Measurements from ENCODE around the gene CLMP. TPM values are rescaled to one million over a fixed set of nuclear protein-coding genes. Genes with fewer than 3 reads are reported as not detected.

CLMP gene
- total and polyA plus RNA-seq, 4 donors: 0.12 to 1.3 (median 0.35) TPM

GRCh38 chr11:123168241-123168640 is 26.8 kb downstream of the CLMP start:
- Histone ChIP-seq H3K4me1 (ENCODE audit: control insufficient read depth in 4 of 4, insufficient read depth in 4 of 4, low read length in 3 of 4) (no peaks in the 10 kb centered on the region), H3K36me3 (ENCODE audit: control insufficient read depth in 4 of 4, insufficient read depth in 3 of 4, low read depth in 1 of 4, low read length in 3 of 4) (no peaks in the 10 kb centered on the region), H3K27ac (ENCODE audit: low read depth in 1 of 2, low read length in 2 of 2) (no peak overlapping the region), H3K9me3 (ENCODE audit: control insufficient read depth in 4 of 4, low read length in 3 of 4) (no peaks in the 10 kb centered on the region), H3K27me3 (ENCODE audit: control insufficient read depth in 4 of 4, insufficient read depth in 4 of 4, low read length in 3 of 4) (peaks cover 0 to 1% (median 0%) of the 10 kb centered on the region in 4 donors), H3K9ac (ENCODE audit: low read depth in 1 of 2, low read length in 2 of 2) (no peak overlapping the region), H3K4me3 (ENCODE audit: low read depth in 1 of 3, low read length in 3 of 3) (no peak overlapping the region)
- WGBS: 86% methylated on average over 5 of the region's 5 CpGs
- TF ChIP-seq ZBTB33 (IDR thresholded peaks at IDR 0.05) (no peak), FOXA2 (IDR thresholded peaks at IDR 0.05) (no peak), HNF4A (conservative IDR thresholded peaks at IDR 0.05) (no peak), EGR1 (IDR thresholded peaks at IDR 0.05; ENCODE audit: low read depth in 2 of 2) (no peak), YY1 (IDR thresholded peaks at IDR 0.05) (no peak), FOXA1 (IDR thresholded peaks at IDR 0.05) (no peak), HNF4G (IDR thresholded peaks at IDR 0.05) (no peak), RAD21 (IDR thresholded peaks at IDR 0.05) (no peak), JUND (IDR thresholded peaks at IDR 0.05) (no peak), NR2F2 (IDR thresholded peaks at IDR 0.05) (no peak), SP1 (IDR thresholded peaks at IDR 0.05) (no peak), GABPA (IDR thresholded peaks at IDR 0.05 in 1 of 2, conservative IDR thresholded peaks at IDR 0.05 in 1 of 2) (no peak)
- TF ChIP-seq, protein P1, sequence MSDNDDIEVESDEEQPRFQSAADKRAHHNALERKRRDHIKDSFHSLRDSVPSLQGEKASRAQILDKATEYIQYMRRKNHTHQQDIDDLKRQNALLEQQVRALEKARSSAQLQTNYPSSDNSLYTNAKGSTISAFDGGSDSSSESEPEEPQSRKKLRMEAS (IDR thresholded peaks at IDR 0.05): no peak
- TF ChIP-seq, protein P2, sequence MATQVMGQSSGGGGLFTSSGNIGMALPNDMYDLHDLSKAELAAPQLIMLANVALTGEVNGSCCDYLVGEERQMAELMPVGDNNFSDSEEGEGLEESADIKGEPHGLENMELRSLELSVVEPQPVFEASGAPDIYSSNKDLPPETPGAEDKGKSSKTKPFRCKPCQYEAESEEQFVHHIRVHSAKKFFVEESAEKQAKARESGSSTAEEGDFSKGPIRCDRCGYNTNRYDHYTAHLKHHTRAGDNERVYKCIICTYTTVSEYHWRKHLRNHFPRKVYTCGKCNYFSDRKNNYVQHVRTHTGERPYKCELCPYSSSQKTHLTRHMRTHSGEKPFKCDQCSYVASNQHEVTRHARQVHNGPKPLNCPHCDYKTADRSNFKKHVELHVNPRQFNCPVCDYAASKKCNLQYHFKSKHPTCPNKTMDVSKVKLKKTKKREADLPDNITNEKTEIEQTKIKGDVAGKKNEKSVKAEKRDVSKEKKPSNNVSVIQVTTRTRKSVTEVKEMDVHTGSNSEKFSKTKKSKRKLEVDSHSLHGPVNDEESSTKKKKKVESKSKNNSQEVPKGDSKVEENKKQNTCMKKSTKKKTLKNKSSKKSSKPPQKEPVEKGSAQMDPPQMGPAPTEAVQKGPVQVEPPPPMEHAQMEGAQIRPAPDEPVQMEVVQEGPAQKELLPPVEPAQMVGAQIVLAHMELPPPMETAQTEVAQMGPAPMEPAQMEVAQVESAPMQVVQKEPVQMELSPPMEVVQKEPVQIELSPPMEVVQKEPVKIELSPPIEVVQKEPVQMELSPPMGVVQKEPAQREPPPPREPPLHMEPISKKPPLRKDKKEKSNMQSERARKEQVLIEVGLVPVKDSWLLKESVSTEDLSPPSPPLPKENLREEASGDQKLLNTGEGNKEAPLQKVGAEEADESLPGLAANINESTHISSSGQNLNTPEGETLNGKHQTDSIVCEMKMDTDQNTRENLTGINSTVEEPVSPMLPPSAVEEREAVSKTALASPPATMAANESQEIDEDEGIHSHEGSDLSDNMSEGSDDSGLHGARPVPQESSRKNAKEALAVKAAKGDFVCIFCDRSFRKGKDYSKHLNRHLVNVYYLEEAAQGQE (IDR thresholded peaks at IDR 0.05): no peak
- TF ChIP-seq, protein P3, sequence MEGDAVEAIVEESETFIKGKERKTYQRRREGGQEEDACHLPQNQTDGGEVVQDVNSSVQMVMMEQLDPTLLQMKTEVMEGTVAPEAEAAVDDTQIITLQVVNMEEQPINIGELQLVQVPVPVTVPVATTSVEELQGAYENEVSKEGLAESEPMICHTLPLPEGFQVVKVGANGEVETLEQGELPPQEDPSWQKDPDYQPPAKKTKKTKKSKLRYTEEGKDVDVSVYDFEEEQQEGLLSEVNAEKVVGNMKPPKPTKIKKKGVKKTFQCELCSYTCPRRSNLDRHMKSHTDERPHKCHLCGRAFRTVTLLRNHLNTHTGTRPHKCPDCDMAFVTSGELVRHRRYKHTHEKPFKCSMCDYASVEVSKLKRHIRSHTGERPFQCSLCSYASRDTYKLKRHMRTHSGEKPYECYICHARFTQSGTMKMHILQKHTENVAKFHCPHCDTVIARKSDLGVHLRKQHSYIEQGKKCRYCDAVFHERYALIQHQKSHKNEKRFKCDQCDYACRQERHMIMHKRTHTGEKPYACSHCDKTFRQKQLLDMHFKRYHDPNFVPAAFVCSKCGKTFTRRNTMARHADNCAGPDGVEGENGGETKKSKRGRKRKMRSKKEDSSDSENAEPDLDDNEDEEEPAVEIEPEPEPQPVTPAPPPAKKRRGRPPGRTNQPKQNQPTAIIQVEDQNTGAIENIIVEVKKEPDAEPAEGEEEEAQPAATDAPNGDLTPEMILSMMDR (IDR thresholded peaks at IDR 0.05; ENCODE audit: low read depth, low read length, missing input control): no peak
- TF ChIP-seq, protein P4, sequence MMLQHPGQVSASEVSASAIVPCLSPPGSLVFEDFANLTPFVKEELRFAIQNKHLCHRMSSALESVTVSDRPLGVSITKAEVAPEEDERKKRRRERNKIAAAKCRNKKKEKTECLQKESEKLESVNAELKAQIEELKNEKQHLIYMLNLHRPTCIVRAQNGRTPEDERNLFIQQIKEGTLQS (IDR thresholded peaks at IDR 0.05): no peak
- DNase-seq (ENCODE audit: low spot score): no peak

DNA sequence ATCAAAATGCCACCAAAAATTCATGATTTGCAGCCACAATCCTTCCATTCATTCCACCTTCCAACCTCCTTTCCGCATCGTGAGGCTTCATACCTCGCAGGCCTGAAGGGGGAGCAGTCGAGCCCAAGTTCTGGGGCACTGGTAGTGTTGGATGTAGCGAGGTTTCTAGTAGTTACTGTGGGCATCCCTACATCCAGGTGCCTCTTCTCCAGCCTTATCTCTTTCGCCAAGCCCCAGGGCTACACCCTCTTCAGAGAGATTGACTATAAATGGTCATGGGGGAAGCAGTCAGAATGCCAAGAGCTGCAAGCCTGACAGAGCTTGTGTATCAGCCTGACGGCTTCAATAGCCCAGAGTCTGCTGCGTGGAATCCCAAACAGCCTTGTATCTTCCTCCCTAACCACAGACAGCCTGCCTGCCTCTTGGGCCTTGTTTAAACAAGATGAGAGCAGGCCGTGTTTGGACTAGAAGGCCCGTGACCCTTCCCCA is 28.9 kb downstream of the CLMP start:
- H3K27ac ChIP-seq (ENCODE audit: low read depth in 1 of 2, low read length in 2 of 2): no peak overlapping the region
- peak; percentile 36 for DNase-seq (ENCODE audit: low spot score)
- H3K9me3 ChIP-seq (ENCODE audit: control insufficient read depth in 4 of 4, low read length in 3 of 4): no peaks in the 10 kb centered on the region
- 56% methylated on average over 10 of the region's 10 CpGs for WGBS
- H3K27me3 ChIP-seq (ENCODE audit: control insufficient read depth in 4 of 4, insufficient read depth in 4 of 4, low read length in 3 of 4): peaks cover 0 to 3% (median 0%) of the 10 kb centered on the region in 4 donors
- TF ChIP-seq RAD21 (IDR thresholded peaks at IDR 0.05): peak in 1 of 2 donors; percentile 7
- TF ChIP-seq HNF4G (IDR thresholded peaks at IDR 0.05): no peak
- TF ChIP-seq EGR1 (IDR thresholded peaks at IDR 0.05; ENCODE audit: low read depth in 2 of 2): no peak
- TF ChIP-seq SP1 (IDR thresholded peaks at IDR 0.05): no peak
- peak; percentile 16 for TF ChIP-seq NR2F2 (IDR thresholded peaks at IDR 0.05)
- no peak for TF ChIP-seq TAF1 (conservative IDR thresholded peaks at IDR 0.05)
- no peak for TF ChIP-seq RXRA (IDR thresholded peaks at IDR 0.05)
- H3K36me3 ChIP-seq (ENCODE audit: control insufficient read depth in 4 of 4, insufficient read depth in 3 of 4, low read depth in 1 of 4, low read length in 3 of 4): no peaks in the 10 kb centered on the region
- H3K4me1 ChIP-seq (ENCODE audit: control insufficient read depth in 4 of 4, insufficient read depth in 4 of 4, low read length in 3 of 4): no peaks in the 10 kb centered on the region
- no peak overlapping the region for H3K9ac ChIP-seq (ENCODE audit: low read depth in 1 of 2, low read length in 2 of 2)
- H3K4me3 ChIP-seq (ENCODE audit: low read depth in 1 of 3, low read length in 3 of 3): no peak overlapping the region
